Kidney epithelial cell (primary cell): ENCODE measurements around the gene RPS14. TPM values are rescaled to one million over a fixed set of nuclear protein-coding genes. Genes with fewer than 3 reads are reported as not detected.

Source experiments
- DNase-seq: peaks from one replicate; pipeline ENCODE4 v3.0.0-alpha.2; 2010; ENCODE audit warnings: low read depth
- H3K27me3 ChIP-seq: 2 replicates; pipeline ENCODE4 v1.6.0; 2011; ENCODE audit warnings: low read length; ENCODE audit not compliant: control insufficient read depth, insufficient read depth
- H3K36me3 ChIP-seq: 2 replicates; pipeline ENCODE4 v1.5.1; 2011; ENCODE audit warnings: low read length; ENCODE audit not compliant: control insufficient read depth, insufficient read depth
- H3K4me3 ChIP-seq: 2 replicates; pipeline ENCODE4 v1.5.1; 2011; ENCODE audit warnings: low read depth, mild to moderate bottlenecking, control low read depth, low read length
- CTCF ChIP-seq: IDR thresholded peaks from 2 replicates; pipeline ENCODE4 v1.5.1; 2011; ENCODE audit warnings: mild to moderate bottlenecking, moderate library complexity, low read length, control low read depth, inconsistent platforms; ENCODE audit not compliant: insufficient read depth, poor library complexity, severe bottlenecking
- total RNA-seq: library from RNA; depleted of rRNA; stranded (reverse); fragments of >200 nt; gene quantifications from 2 replicates; pipeline ENCODE4 v1.2.3, GENCODE V29; 2015

RPS14 gene
- total RNA-seq, 1 donor from 2014 or later: 3,855 TPM

DNA sequence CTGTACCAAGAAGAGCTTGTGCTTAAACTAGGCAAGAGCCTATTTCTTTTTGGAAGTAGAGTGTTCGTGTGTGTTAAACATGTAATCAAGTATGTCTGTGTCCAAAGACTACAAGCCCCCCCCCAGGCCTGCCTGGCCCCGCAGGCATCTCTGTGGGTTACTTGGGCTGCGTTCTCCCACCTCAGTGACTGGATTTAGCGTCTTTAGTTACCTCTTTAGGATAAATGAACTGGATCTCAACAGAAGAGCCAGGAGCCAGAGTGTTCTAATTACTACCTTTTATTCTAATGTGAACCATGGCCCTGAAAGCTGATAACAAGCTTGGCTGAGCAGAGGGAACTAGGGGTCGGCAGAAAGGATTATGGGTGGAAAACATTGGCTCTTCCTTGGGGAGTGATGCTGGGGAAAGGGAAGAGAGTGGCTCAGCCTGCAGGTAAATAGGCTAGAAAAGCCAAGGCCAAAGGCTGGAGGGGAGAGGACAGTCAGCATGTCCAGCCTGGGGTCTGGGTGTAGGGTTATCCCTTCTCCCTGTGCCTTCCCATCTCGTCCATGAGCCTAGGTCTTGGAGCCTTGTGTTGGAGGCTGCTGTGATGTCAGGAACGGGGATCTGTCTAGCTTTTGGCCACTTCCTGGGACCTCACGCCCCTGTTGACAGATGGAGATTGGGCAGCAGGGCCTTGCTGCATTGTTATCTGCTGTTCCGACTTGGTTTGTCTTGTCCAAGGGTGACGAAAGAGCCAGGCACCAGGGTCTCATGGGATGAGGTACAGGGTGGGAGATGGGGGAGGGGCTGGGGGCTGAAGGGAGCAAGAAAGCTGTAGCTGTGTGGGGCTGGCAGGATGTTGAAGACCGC is 47.9 kb downstream of the RPS14 start:
- DNase-seq: no peak
- Histone ChIP-seq H3K27me3 (no peaks in the 10 kb centered on the region), H3K4me3 (no peak overlapping the region), H3K36me3 (peaks cover 2% of the 10 kb centered on the region)
- TF ChIP-seq CTCF: no peak

DNA sequence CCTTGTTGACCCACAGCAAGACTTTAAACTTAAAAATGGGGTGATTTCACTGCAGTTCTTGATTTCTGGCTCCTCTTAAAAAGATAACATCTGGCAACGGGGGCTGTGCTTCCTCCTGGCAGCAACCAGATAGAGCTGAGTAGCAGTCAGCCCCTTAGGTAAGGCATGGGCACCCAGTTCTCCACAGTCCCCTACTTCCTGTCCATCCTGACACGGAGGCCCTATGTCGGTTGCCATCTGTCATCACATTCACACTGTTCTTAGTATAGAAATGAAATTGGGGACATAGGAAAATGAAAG is 48.5 kb downstream of the RPS14 start:
- Histone ChIP-seq H3K27me3 (no peaks in the 10 kb centered on the region), H3K4me3 (no peak overlapping the region), H3K36me3 (peaks cover 3% of the 10 kb centered on the region)
- DNase-seq: no peak
- TF ChIP-seq CTCF: no peak

DNA sequence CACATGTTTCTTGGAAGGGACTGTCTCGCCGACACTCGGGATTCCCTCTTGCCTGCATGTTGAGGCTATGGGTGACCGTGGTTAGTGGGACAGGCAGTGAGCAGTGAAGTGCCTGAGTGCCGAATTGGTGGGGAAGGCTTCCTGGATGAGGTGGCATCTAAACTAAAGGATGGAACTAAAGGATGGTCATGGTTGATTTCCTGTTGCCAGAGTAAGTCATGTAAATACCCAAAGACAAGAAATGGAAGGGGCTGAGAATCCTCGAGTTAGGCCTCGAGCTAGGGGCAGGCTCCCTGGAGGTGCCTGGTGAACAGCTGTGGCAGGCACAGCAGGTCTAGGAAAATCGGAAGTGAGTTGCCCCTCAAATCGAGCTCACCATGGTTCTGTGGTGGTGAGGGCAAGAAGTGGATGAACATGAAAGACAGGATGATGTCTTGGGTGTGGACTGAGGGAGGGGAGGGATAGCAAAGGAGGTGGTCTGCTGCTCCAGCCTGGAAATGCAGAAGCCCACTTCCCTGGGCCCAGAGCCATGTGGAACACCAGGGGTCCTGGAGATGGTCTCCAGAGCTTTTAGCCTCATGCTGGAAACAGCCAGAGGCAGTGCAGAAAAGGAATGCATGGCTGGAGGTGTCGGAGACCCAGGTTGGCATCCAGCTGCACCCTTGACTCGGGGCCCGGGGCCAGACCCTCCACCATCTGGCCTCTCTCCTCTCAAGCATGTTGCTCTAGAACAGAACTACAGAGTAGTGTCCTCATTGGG is 49.0 kb downstream of the RPS14 start:
- TF ChIP-seq CTCF: no peak
- no peaks in the 10 kb centered on the region for H3K27me3 ChIP-seq
- no peak for DNase-seq
- H3K4me3 ChIP-seq: no peak overlapping the region
- peaks cover 4% of the 10 kb centered on the region for H3K36me3 ChIP-seq

- H3K27me3 ChIP-seq: no peaks in the 10 kb centered on the region
- TF ChIP-seq CTCF: no peak
- no peak overlapping the region for H3K4me3 ChIP-seq
- H3K36me3 ChIP-seq: peaks cover 4% of the 10 kb centered on the region
- DNase-seq: no peak
Measured at GRCh38 chr5:150399524-150400211, 49.9 kb downstream of the RPS14 start.

DNA sequence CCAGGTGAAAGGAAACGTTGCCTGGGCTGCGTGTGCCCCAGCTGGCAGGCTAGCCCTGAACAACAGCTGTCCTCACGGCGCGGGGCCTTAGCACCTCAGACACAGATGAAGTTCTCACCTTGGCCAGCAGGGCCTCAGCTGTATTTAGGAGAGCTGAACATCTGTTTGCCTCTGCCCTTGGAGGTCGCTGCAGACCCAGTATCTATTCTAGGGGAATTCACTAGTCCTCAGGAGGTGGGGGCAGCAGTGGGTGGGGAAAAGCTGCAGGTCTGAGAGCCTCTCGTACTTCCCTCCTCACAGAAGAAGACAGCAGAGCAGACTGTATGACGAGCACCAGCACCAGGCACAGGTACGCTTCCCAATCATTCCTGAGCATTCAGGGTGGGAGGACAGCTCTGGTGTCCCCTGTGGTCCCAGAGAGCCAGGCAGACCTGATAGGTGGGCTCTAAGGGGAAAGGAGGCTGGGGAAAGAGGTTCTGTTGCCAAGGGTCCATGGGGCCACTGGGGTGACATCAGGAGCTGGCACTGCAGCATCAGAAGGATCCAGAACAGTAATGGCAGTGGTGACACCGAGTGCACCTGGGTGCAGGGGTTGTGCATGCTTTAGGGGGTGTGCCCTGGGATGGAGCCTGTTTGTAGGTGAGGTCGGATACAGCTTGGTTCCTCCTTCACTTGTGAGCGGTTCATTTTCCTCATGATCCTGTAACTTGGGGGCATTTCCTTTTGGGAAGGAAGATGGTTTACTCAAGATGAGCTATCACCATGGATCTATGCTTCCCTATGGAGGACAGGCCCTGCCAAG is 50.6 kb downstream of the RPS14 start:
- DNase-seq: no peak
- H3K36me3 ChIP-seq: peaks cover 4% of the 10 kb centered on the region

More for the DNA sequence above, 50.6 kb downstream of the RPS14 start:
- TF ChIP-seq CTCF: no peak
- Histone ChIP-seq H3K27me3 (no peaks in the 10 kb centered on the region), H3K4me3 (no peak overlapping the region)
